ENCODE data around the gene IGF2R.

The IGF2R gene

GRCh38 chr6:159961528-159961927, 7.4 kb upstream of the IGF2R start:
- H3K4me2 ChIP-seq (ENCODE audit: low read length), result no peak overlapping the region
- H3K36me3 ChIP-seq (ENCODE audit: control insufficient read depth, low read length), result no peaks in the 10 kb centered on the region
- H3K27me3 ChIP-seq (ENCODE audit: control insufficient read depth, low read length), result peaks cover 28% of the 10 kb centered on the region
- no peaks in the 10 kb centered on the region for H3K4me1 ChIP-seq (ENCODE audit: control insufficient read depth, low read length)
- no peaks in the 10 kb centered on the region for H4K20me1 ChIP-seq (ENCODE audit: control insufficient read depth, insufficient read depth, low read depth, low read length)
- H3K9me3 ChIP-seq (ENCODE audit: control insufficient read depth, insufficient read depth, low read length), result no peaks in the 10 kb centered on the region
- no peaks in the 10 kb centered on the region for H3K79me2 ChIP-seq (ENCODE audit: control insufficient read depth, low read length)
- no peak overlapping the region for H3K4me3 ChIP-seq (ENCODE audit: low read length)
- no peaks in the 10 kb centered on the region for H3F3A ChIP-seq (ENCODE audit: control insufficient read depth, insufficient read depth)
- H3K9me2 ChIP-seq (replicated peaks; ENCODE audit: control insufficient read depth, low read length), result no peaks in the 10 kb centered on the region
- no peak for TF ChIP-seq EZH2phosphoT487 (IDR thresholded peaks at IDR 0.05; ENCODE audit: borderline replicate concordance, low read length)
- no peak for TF ChIP-seq CTCF (IDR thresholded peaks at IDR 0.05; ENCODE audit: low read depth, low read length, poor library complexity, severe bottlenecking)
- H3K27ac ChIP-seq (ENCODE audit: low read depth, low read length), result no peak overlapping the region

GRCh38 chr6:159963111-159963510, 5.8 kb upstream of the IGF2R start:
- no peaks in the 10 kb centered on the region for H4K20me1 ChIP-seq (ENCODE audit: control insufficient read depth, insufficient read depth, low read depth, low read length)
- no peak overlapping the region for H3K4me2 ChIP-seq (ENCODE audit: low read length)
- no peak overlapping the region for H3K4me3 ChIP-seq (ENCODE audit: low read length)
- peaks cover 3% of the 10 kb centered on the region for H3K4me1 ChIP-seq (ENCODE audit: control insufficient read depth, low read length)
- no peaks in the 10 kb centered on the region for H3K9me3 ChIP-seq (ENCODE audit: control insufficient read depth, insufficient read depth, low read length)
- H3K9me2 ChIP-seq (replicated peaks; ENCODE audit: control insufficient read depth, low read length), result no peaks in the 10 kb centered on the region
- H3K27me3 ChIP-seq (ENCODE audit: control insufficient read depth, low read length), result peaks cover 28% of the 10 kb centered on the region
- H3K79me2 ChIP-seq (ENCODE audit: control insufficient read depth, low read length), result no peaks in the 10 kb centered on the region
- H3K27ac ChIP-seq (ENCODE audit: low read depth, low read length), result no peak overlapping the region
- no peaks in the 10 kb centered on the region for H3F3A ChIP-seq (ENCODE audit: control insufficient read depth, insufficient read depth)
- TF ChIP-seq CTCF (IDR thresholded peaks at IDR 0.05; ENCODE audit: low read depth, low read length, poor library complexity, severe bottlenecking) (no peak), EZH2phosphoT487 (IDR thresholded peaks at IDR 0.05; ENCODE audit: borderline replicate concordance, low read length) (no peak)
- no peaks in the 10 kb centered on the region for H3K36me3 ChIP-seq (ENCODE audit: control insufficient read depth, low read length)

GRCh38 chr6:159964046-159964445, 4.8 kb upstream of the IGF2R start:
- H3K27me3 ChIP-seq (ENCODE audit: control insufficient read depth, low read length), result peaks cover 28% of the 10 kb centered on the region
- H3K4me3 ChIP-seq (ENCODE audit: low read length), result no peak overlapping the region
- no peaks in the 10 kb centered on the region; the same call in 1 of the 2 replicates for H3K79me2 ChIP-seq (ENCODE audit: control insufficient read depth, low read length)
- H3K9me2 ChIP-seq (replicated peaks; ENCODE audit: control insufficient read depth, low read length), result no peaks in the 10 kb centered on the region
- H4K20me1 ChIP-seq (ENCODE audit: control insufficient read depth, insufficient read depth, low read depth, low read length), result no peaks in the 10 kb centered on the region
- no peaks in the 10 kb centered on the region for H3K9me3 ChIP-seq (ENCODE audit: control insufficient read depth, insufficient read depth, low read length)
- no peak overlapping the region for H3K4me2 ChIP-seq (ENCODE audit: low read length)
- TF ChIP-seq CTCF (IDR thresholded peaks at IDR 0.05; ENCODE audit: low read depth, low read length, poor library complexity, severe bottlenecking), result no peak
- no peak for TF ChIP-seq EZH2phosphoT487 (IDR thresholded peaks at IDR 0.05; ENCODE audit: borderline replicate concordance, low read length)
- peaks cover 8% of the 10 kb centered on the region for H3K4me1 ChIP-seq (ENCODE audit: control insufficient read depth, low read length)
- no peaks in the 10 kb centered on the region for H3K36me3 ChIP-seq (ENCODE audit: control insufficient read depth, low read length)
- H3K27ac ChIP-seq (ENCODE audit: low read depth, low read length), result no peak overlapping the region
- H3F3A ChIP-seq (ENCODE audit: control insufficient read depth, insufficient read depth), result no peaks in the 10 kb centered on the region
